22Rv1 (cell line): ENCODE data around the gene UBAP2L.

Source experiments
- CTCF ChIP-seq: fragments of 450-650 bp; IDR thresholded peaks from 2 replicates; pipeline ENCODE4 v1.5.1; 2017; ENCODE audit warnings: mild to moderate bottlenecking
- ZFX ChIP-seq: fragments of 450-650 bp; IDR thresholded peaks from 2 replicates; pipeline ENCODE4 v1.6.1; 2017; ENCODE audit warnings: antibody characterized with exemption, borderline replicate concordance

GRCh38 chr1:154183046-154183915 lies 37.5 kb upstream of the UBAP2L start:
- TF ChIP-seq CTCF: no peak
- TF ChIP-seq ZFX: no peak
